GM18505 (cell line): ENCODE results near the gene RDH13.
"Not testable (repeated sequence)": the region's sequence is repeated elsewhere in the genome, so short reads cannot be mapped to it uniquely, and the experiment has no call there.

ENCODE experiments used
- ATAC-seq: cut with Tn5 transposase; IDR thresholded peaks from one replicate; pipeline ENCODE4 v1.9.1; 2021; ENCODE audit not compliant: unreplicated experiment
- POLR2A ChIP-seq: IDR thresholded peaks from 4 replicates; pipeline ENCODE4 v1.6.1; 2011; ENCODE audit warnings: borderline replicate concordance; ENCODE audit not compliant: insufficient read depth, insufficient read length; ENCODE audit errors: extremely low read depth

RDH13 gene

GRCh38 chr19:55062735-55063491 is at the start of gene RDH13:
Gene RDH13 (minus strand): TSS chr19:55063148. CDS start chr19:55063032, 116 bp downstream.
- peak; percentile 84 for ATAC-seq
- TF ChIP-seq POLR2A = peak; percentile 33

- ATAC-seq = no peak
- no peak for TF ChIP-seq POLR2A
These were observed 49.4 kb upstream of the RDH13 start for GRCh38 chr19:55112246-55112776.

- TF ChIP-seq POLR2A = no peak
- no peak for ATAC-seq
These were observed 48.4 kb upstream of the RDH13 start for GRCh38 chr19:55111238-55111831.

GRCh38 chr19:55109527-55110291 is 46.8 kb upstream of the RDH13 start:
- ATAC-seq = no peak
- no peak for TF ChIP-seq POLR2A

- not testable (repeated sequence) for ATAC-seq
These were observed 44.3 kb upstream of the RDH13 start for GRCh38 chr19:55107252-55107651.

- TF ChIP-seq POLR2A = no peak
- ATAC-seq = no peak
These were observed 43.6 kb upstream of the RDH13 start for GRCh38 chr19:55106591-55106990.

GRCh38 chr19:55105237-55105636 is 42.3 kb upstream of the RDH13 start:
- no peak for ATAC-seq
- TF ChIP-seq POLR2A = no peak

GRCh38 chr19:55103190-55103589 is 40.2 kb upstream of the RDH13 start:
- no peak for TF ChIP-seq POLR2A
- ATAC-seq = no peak

- no peak for TF ChIP-seq POLR2A
- no peak for ATAC-seq
These were observed 38.3 kb upstream of the RDH13 start for GRCh38 chr19:55101261-55101660.

- no peak for ATAC-seq
- TF ChIP-seq POLR2A = no peak
These were observed 36.9 kb upstream of the RDH13 start for GRCh38 chr19:55099557-55100506.

- no peak for ATAC-seq
- no peak for TF ChIP-seq POLR2A
These were observed 36.0 kb upstream of the RDH13 start for GRCh38 chr19:55098716-55099556.
